CD14-positive monocyte (primary cell): ENCODE results near the gene IPO4. TPM values are rescaled to one million over a fixed set of nuclear protein-coding genes. Genes with fewer than 3 reads are reported as not detected.
A peak's percentile ranks its signal among the peaks of the same experiment; 100 is the strongest.

ENCODE experiments used
- DNase-seq, 3 donors: peaks; one replicate each; pipeline ENCODE4 v3.0.0-alpha.2; 2011 to 2022
- H2AFZ ChIP-seq: 2 replicates; pipeline ENCODE4 v1.6.0; 2012; ENCODE audit warnings: mild to moderate bottlenecking, low read depth, low read length, inconsistent platforms; ENCODE audit not compliant: insufficient read depth, poor library complexity, severe bottlenecking
- H3K27ac ChIP-seq, 2 donors: 1 replicate in 1 of 2; 2 replicates in 1 of 2; pipeline ENCODE4 v1.5.1; 2012 to 2013; ENCODE audit warnings: low read length in 2 of 2, control low read depth in 1 of 2, inconsistent platforms in 1 of 2, low read depth in 1 of 2, mild to moderate bottlenecking in 1 of 2
- H3K27me3 ChIP-seq, 2 donors: one replicate each; pipeline versions ENCODE4 v1.6.0 to v1.6.1; 2011 to 2013; ENCODE audit warnings: low read length in 2 of 2; ENCODE audit not compliant: control insufficient read depth in 2 of 2, insufficient read depth in 2 of 2
- H3K36me3 ChIP-seq, 2 donors: replicated peaks in 1 of 2; 1 replicate in 1 of 2; 2 replicates in 1 of 2; pipeline versions ENCODE4 v1.5.1 to v1.6.1; 2012 to 2013; ENCODE audit warnings: low read length in 2 of 2, control low read depth in 1 of 2, inconsistent platforms in 1 of 2, mild to moderate bottlenecking in 1 of 2; ENCODE audit not compliant: insufficient read depth in 2 of 2, control insufficient read depth in 1 of 2
- H3K4me1 ChIP-seq, 2 donors: 1 replicate in 1 of 2; 2 replicates in 1 of 2; pipeline versions ENCODE4 v1.5.1 to v1.6.1; 2012 to 2013; ENCODE audit warnings: low read length in 2 of 2, control low read depth in 1 of 2, inconsistent platforms in 1 of 2, mild to moderate bottlenecking in 1 of 2, moderate library complexity in 1 of 2; ENCODE audit not compliant: insufficient read depth in 2 of 2, control insufficient read depth in 1 of 2
- H3K4me2 ChIP-seq: replicated peaks from 2 replicates; pipeline ENCODE3; 2012; ENCODE audit warnings: low read length, moderate library complexity, mild to moderate bottlenecking; ENCODE audit not compliant: poor library complexity, severe bottlenecking; ENCODE audit errors: extremely low read depth
- H3K4me3 ChIP-seq, 3 experiments: fragments of 200-600 bp in 1 of 3; sonication (generic) in 1 of 3; replicated peaks in 1 of 3; 1 replicate in 2 of 3; 2 replicates in 1 of 3; pipeline ENCODE4 v1.5.1; 2011 to 2013; ENCODE audit warnings: low read length in 3 of 3, mild to moderate bottlenecking in 3 of 3, control low read depth in 2 of 3, low read depth in 2 of 3, inconsistent platforms in 1 of 3, moderate library complexity in 1 of 3
- H3K79me2 ChIP-seq: 2 replicates; pipeline ENCODE4 v1.6.0; 2012; ENCODE audit warnings: mild to moderate bottlenecking, control low read depth, inconsistent platforms, low read length, moderate library complexity; ENCODE audit not compliant: insufficient read depth
- H3K9ac ChIP-seq: 2 replicates; pipeline ENCODE4 v1.6.0; 2017; ENCODE audit warnings: low read length, mild to moderate bottlenecking; ENCODE audit not compliant: insufficient read depth, poor library complexity, severe bottlenecking
- H3K9me3 ChIP-seq, 2 donors: replicated peaks in 1 of 2; 1 replicate in 1 of 2; 2 replicates in 1 of 2; pipeline versions ENCODE4 v1.5.1 to v1.6.1; 2012 to 2013; ENCODE audit warnings: low read length in 2 of 2, control low read depth in 1 of 2; ENCODE audit not compliant: control insufficient read depth in 1 of 2, insufficient read depth in 1 of 2
- H4K20me1 ChIP-seq: 2 replicates; pipeline ENCODE4 v1.6.0; 2012; ENCODE audit warnings: mild to moderate bottlenecking, low read length, control low read depth, moderate library complexity; ENCODE audit not compliant: insufficient read depth
- H3K27ac Mint-ChIP-seq, 7 donors: one replicate each; pipeline ENCODE4 v1.8.0; 2020; ENCODE audit warnings: mild to moderate bottlenecking in 7 of 7, mixed read lengths in 7 of 7, moderate library complexity in 6 of 7, inconsistent platforms in 2 of 7
- H3K27me3 Mint-ChIP-seq, 3 donors: one replicate each; pipeline ENCODE4 v1.8.0; 2021 to 2022; ENCODE audit warnings: low read depth in 3 of 3, mild to moderate bottlenecking in 3 of 3, mixed read lengths in 3 of 3, moderate library complexity in 3 of 3, inconsistent platforms in 1 of 3
- H3K36me3 Mint-ChIP-seq, 2 donors: one replicate each; pipeline ENCODE4 v1.8.0; 2020; ENCODE audit warnings: mixed read lengths in 2 of 2, inconsistent platforms in 1 of 2, mild to moderate bottlenecking in 1 of 2
- H3K4me1 Mint-ChIP-seq: one replicate; pipeline ENCODE4 v1.8.0; 2020; ENCODE audit warnings: mild to moderate bottlenecking, mixed read lengths
- H3K4me3 Mint-ChIP-seq, 2 donors: one replicate each; pipeline ENCODE4 v1.8.0; 2020; ENCODE audit warnings: mild to moderate bottlenecking in 2 of 2, mixed read lengths in 2 of 2, moderate library complexity in 1 of 2
- H3K9me3 Mint-ChIP-seq, 7 donors: one replicate each; pipeline ENCODE4 v1.8.0; 2020 to 2022; ENCODE audit warnings: mixed read lengths in 7 of 7, mild to moderate bottlenecking in 6 of 7, moderate library complexity in 6 of 7, inconsistent platforms in 2 of 7
- WGBS: methylation state at CpG from one replicate; pipeline ENCODE4 v1.1.5; 2013; ENCODE audit warnings: missing lambda C conversion rate; ENCODE audit not compliant: insufficient coverage; 5-methylcytosine and 5-hydroxymethylcytosine counted together
- intact Hi-C, 2 donors: fragments of 100-400 bp; cut with micrococcal nuclease; formaldehyde crosslinking; loops; one replicate each; pipeline versions ENCODE4 v1.15.0 to v1.15.1; 2023
- polyA plus RNA-seq, 3 donors: library from polyadenylated mRNA; depleted of rRNA in 1 of 3; unstranded in 2 of 3; stranded (reverse) in 1 of 3; fragments of 300-500 nt in 2 of 3; fragments of >200 nt in 1 of 3; fragmentation: Illumina TruSeq in 2 of 3; gene quantifications; 1 replicate in 2 of 3; 2 replicates in 1 of 3; pipeline ENCODE4 v1.2.3, GENCODE V29; 2012 to 2021
- TF ChIP-seq, protein P1 (sequence below): fragments of 200-600 bp; IDR thresholded peaks from one replicate; pipeline ENCODE4 v1.8.0; 2022; ENCODE audit warnings: antibody characterized with exemption, mild to moderate bottlenecking

The IPO4 gene
- polyA plus RNA-seq, 3 donors = 4.1 to 14.2 (median 4.3) TPM

DNA sequence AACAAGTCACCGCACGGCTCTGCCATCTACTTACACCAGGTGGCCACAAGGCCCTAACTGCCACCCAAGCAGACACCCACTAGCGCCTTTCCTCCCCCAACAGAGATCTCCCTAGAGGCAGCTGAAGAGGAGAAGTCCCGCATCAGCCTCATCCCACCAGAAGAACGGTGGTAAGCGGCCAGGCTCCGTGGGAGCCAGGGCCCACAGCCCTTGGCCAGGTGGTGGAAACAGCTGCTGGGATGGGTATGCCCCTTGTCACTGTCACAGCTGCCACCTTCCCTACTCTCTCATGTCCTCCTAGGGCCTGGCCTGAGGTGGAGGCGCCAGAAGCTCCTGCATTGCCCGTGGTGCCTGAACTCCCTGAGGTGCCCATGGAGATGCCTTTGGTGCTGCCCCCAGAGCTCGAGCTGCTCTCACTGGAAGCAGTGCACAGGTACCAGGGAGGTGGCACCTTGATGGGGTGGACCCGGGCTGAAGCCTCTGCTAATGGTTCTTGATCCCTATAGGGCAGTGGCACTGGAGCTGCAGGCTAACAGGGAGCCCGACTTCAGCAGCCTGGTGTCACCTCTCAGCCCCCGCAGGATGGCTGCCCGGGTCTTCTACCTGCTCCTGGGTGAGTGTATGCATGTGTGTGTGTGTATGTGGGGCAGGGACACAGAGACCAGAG is 9.2 kb downstream of the IPO4 start:
- intact Hi-C loops = no loop called here
- WGBS = 95% methylated on average over 7 of the region's 14 CpGs
- Mint-ChIP-seq H3K4me3 (no peak overlapping the region), H3K27ac (peak overlapping the region in 1 of 7 donors; percentile 47), H3K9me3 (no peaks in the 10 kb centered on the region), H3K4me1 (no peaks in the 10 kb centered on the region), H3K27me3 (peaks cover 0 to 1% (median 0%) of the 10 kb centered on the region in 3 donors), H3K36me3 (peaks cover 78 to 97% of the 10 kb centered on the region in 2 donors)
- no peaks in the 10 kb centered on the region for H3K4me1 ChIP-seq
- no peak overlapping the region for H3K9ac ChIP-seq
- TF ChIP-seq, protein P1, sequence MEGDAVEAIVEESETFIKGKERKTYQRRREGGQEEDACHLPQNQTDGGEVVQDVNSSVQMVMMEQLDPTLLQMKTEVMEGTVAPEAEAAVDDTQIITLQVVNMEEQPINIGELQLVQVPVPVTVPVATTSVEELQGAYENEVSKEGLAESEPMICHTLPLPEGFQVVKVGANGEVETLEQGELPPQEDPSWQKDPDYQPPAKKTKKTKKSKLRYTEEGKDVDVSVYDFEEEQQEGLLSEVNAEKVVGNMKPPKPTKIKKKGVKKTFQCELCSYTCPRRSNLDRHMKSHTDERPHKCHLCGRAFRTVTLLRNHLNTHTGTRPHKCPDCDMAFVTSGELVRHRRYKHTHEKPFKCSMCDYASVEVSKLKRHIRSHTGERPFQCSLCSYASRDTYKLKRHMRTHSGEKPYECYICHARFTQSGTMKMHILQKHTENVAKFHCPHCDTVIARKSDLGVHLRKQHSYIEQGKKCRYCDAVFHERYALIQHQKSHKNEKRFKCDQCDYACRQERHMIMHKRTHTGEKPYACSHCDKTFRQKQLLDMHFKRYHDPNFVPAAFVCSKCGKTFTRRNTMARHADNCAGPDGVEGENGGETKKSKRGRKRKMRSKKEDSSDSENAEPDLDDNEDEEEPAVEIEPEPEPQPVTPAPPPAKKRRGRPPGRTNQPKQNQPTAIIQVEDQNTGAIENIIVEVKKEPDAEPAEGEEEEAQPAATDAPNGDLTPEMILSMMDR = no peak
- no peak for DNase-seq
- no peaks in the 10 kb centered on the region for H4K20me1 ChIP-seq
- H3K79me2 ChIP-seq = no peaks in the 10 kb centered on the region
- no peaks in the 10 kb centered on the region for H3K9me3 ChIP-seq
- no peaks in the 10 kb centered on the region for H3K27me3 ChIP-seq
- no peak overlapping the region for H3K4me3 ChIP-seq
- H3K36me3 ChIP-seq = peaks cover 75 to 97% of the 10 kb centered on the region in 2 donors
- no peak overlapping the region for H3K27ac ChIP-seq
- H2AFZ ChIP-seq = no peak overlapping the region
- no peak overlapping the region for H3K4me2 ChIP-seq

DNA sequence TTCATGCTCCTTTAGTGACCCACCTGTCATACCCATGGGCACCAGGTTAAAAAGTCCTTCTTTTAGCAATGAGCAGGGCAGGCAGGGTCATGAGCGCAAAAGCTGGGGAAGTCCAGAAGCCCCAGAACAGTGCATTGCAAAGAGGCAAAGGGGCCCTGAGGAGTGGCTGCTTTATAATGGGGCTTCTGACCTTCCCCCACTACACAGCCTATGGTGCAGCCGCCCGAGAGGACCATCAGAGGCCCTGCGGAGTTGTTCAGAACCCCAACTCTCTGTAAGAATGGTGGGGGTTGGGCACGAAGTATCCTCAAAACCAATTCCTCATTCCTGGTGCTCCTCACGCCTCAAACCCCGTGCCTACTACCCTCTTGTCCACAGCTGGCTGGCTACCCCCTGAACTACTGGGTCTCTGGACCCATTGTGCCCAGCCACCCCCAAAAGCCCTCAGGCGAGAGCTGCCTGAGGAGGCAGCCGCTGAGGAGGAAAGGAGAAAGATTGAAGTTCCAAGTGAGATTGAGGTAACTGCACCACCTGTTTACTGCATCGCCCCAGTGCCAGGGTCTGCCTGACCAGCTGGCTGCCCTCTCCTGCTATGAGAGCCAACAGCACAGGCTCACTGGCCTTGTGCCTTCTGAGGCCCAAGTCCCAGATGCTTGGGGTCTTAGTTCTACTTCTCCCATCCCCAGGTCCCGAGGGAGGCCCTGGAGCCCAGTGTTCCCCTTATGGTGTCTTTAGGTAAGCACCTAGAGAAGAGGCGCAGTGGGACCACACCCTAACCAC is 10.0 kb downstream of the IPO4 start:
- no peak for DNase-seq
- no peak overlapping the region for H3K4me2 ChIP-seq
- Mint-ChIP-seq H3K4me3 (no peak overlapping the region), H3K9me3 (no peaks in the 10 kb centered on the region), H3K4me1 (no peaks in the 10 kb centered on the region), H3K27ac (peak overlapping the region in 2 of 7 donors; percentile 47 to 50), H3K36me3 (peaks cover 79 to 98% of the 10 kb centered on the region in 2 donors), H3K27me3 (peaks cover 0 to 2% (median 0%) of the 10 kb centered on the region in 3 donors)
- H4K20me1 ChIP-seq = no peaks in the 10 kb centered on the region
- H3K27me3 ChIP-seq = no peaks in the 10 kb centered on the region
- no peaks in the 10 kb centered on the region for H3K4me1 ChIP-seq
- no peak overlapping the region for H3K9ac ChIP-seq
- H3K36me3 ChIP-seq = peaks cover 75 to 91% of the 10 kb centered on the region in 2 donors
- intact Hi-C loops = no loop called here
- TF ChIP-seq, protein P1 = no peak
- no peak overlapping the region for H3K27ac ChIP-seq
- no peak overlapping the region for H2AFZ ChIP-seq
- no peaks in the 10 kb centered on the region for H3K9me3 ChIP-seq
- no peaks in the 10 kb centered on the region for H3K79me2 ChIP-seq
- no peak overlapping the region for H3K4me3 ChIP-seq
- WGBS = no CpG with 5 or more reads among the region's 12 CpGs
